Measurements from ENCODE around the gene RPL29.
A peak's percentile ranks its signal among the peaks of the same experiment; 100 is the strongest.

RPL29 gene

GRCh38 chr3:52006017-52006819, 10.5 kb upstream of the RPL29 start:
- H3K4me3 ChIP-seq (ENCODE audit: control insufficient read depth, low read depth, low read length), result no peak overlapping the region
- no peak for TF ChIP-seq CTCF (conservative IDR thresholded peaks at IDR 0.05; ENCODE audit: control insufficient read depth, insufficient read depth, low read depth, low read length)
- DNase-seq (ENCODE audit: low read depth), result no peak

GRCh38 chr3:52005571-52005986, 9.9 kb upstream of the RPL29 start:
- peak; percentile 81 for DNase-seq (ENCODE audit: low read depth)
- no peak for TF ChIP-seq CTCF (conservative IDR thresholded peaks at IDR 0.05; ENCODE audit: control insufficient read depth, insufficient read depth, low read depth, low read length)
- no peak overlapping the region for H3K4me3 ChIP-seq (ENCODE audit: control insufficient read depth, low read depth, low read length)

- no peak for DNase-seq (ENCODE audit: low read depth)
- H3K4me3 ChIP-seq (ENCODE audit: control insufficient read depth, low read depth, low read length), result no peak overlapping the region
- no peak for TF ChIP-seq CTCF (conservative IDR thresholded peaks at IDR 0.05; ENCODE audit: control insufficient read depth, insufficient read depth, low read depth, low read length)
Observed at GRCh38 chr3:52004906-52005395, 9.3 kb upstream of the RPL29 start.

- peak; percentile 30 for TF ChIP-seq CTCF (conservative IDR thresholded peaks at IDR 0.05; ENCODE audit: control insufficient read depth, insufficient read depth, low read depth, low read length)
- no peak for DNase-seq (ENCODE audit: low read depth)
- H3K4me3 ChIP-seq (ENCODE audit: control insufficient read depth, low read depth, low read length), result no peak overlapping the region
Observed at GRCh38 chr3:52004163-52004787, 8.6 kb upstream of the RPL29 start.

- TF ChIP-seq CTCF (conservative IDR thresholded peaks at IDR 0.05; ENCODE audit: control insufficient read depth, insufficient read depth, low read depth, low read length), result no peak
- no peak for DNase-seq (ENCODE audit: low read depth)
- H3K4me3 ChIP-seq (ENCODE audit: control insufficient read depth, low read depth, low read length), result no peak overlapping the region
Observed at GRCh38 chr3:52002748-52003147, 7.1 kb upstream of the RPL29 start.

- peak; percentile 50 for DNase-seq (ENCODE audit: low read depth)
- peak; percentile 78 for TF ChIP-seq CTCF (conservative IDR thresholded peaks at IDR 0.05; ENCODE audit: control insufficient read depth, insufficient read depth, low read depth, low read length)
- no peak overlapping the region for H3K4me3 ChIP-seq (ENCODE audit: control insufficient read depth, low read depth, low read length)
Observed at GRCh38 chr3:52001443-52001974, 5.8 kb upstream of the RPL29 start.
